K562 (cell line): Measurements from ENCODE around the gene FASTK. TPM values are rescaled to one million over a fixed set of nuclear protein-coding genes. Genes with fewer than 3 reads are reported as not detected.

Source experiments
- CHD4 ChIP-seq: fragments of 200-600 bp; sonication (generic); IDR thresholded peaks from 3 replicates; pipeline ENCODE4 v1.6.1; 2012; ENCODE audit warnings: low read depth, mild to moderate bottlenecking, mixed read lengths, low read length, inconsistent platforms; ENCODE audit not compliant: insufficient read depth, insufficient replicate concordance, poor library complexity, severe bottlenecking
- E2F3 ChIP-seq: fragments of 250-450 bp; sonication (Bioruptor Pico); IDR thresholded peaks from 2 replicates; pipeline ENCODE4 v1.4.0; 2020; ENCODE audit warnings: mild to moderate bottlenecking
- EP400 ChIP-seq: fragments of 450-650 bp; IDR thresholded peaks from 2 replicates; pipeline ENCODE4 v1.6.1; 2017; ENCODE audit warnings: antibody characterized with exemption, mild to moderate bottlenecking, moderate library complexity
- MEF2A ChIP-seq: IDR thresholded peaks from 2 replicates; pipeline ENCODE4 v1.6.1; 2011; ENCODE audit warnings: low read depth, mild to moderate bottlenecking, low read length, moderate library complexity; ENCODE audit not compliant: control insufficient read depth
- MTA3 ChIP-seq: fragments of 450-650 bp; formaldehyde crosslinking; IDR thresholded peaks from 2 replicates; pipeline ENCODE4 v1.6.1; 2017; ENCODE audit warnings: mild to moderate bottlenecking, borderline replicate concordance
- NR1H2 ChIP-seq: sonication (generic); formaldehyde crosslinking; IDR thresholded peaks from 2 replicates; pipeline ENCODE4 v1.4.0; 2020; ENCODE audit warnings: mild to moderate bottlenecking, missing genetic modification reagents
- PHTF2 ChIP-seq: fragments of 250-450 bp; sonication (Bioruptor Pico); IDR thresholded peaks from 2 replicates; pipeline ENCODE4 v1.5.0; 2021; ENCODE audit warnings: mild to moderate bottlenecking
- PML ChIP-seq: IDR thresholded peaks from 2 replicates; pipeline ENCODE4 v1.6.1; 2012; ENCODE audit warnings: low read length, inconsistent platforms
- RB1 ChIP-seq: fragments of 450-650 bp; IDR thresholded peaks from 2 replicates; pipeline ENCODE4 v1.6.1; 2017; ENCODE audit warnings: low read depth, mild to moderate bottlenecking
- SIRT6 ChIP-seq: IDR thresholded peaks from one replicate; pipeline ENCODE4 v1.6.1; 2012; ENCODE audit warnings: low read depth, mild to moderate bottlenecking, control low read depth, inconsistent platforms, low read length, moderate library complexity
- SMAD2 ChIP-seq: fragments of 150-350 bp; IDR thresholded peaks from 2 replicates; pipeline ENCODE4 v1.6.1; 2014; ENCODE audit warnings: low read depth, mild to moderate bottlenecking, low read length
- TEAD1 ChIP-seq, 2 experiments: fragments of 450-650 bp in 1 of 2; sonication (generic) in 1 of 2; formaldehyde crosslinking; IDR thresholded peaks; 2 replicates each; pipeline versions ENCODE4 v1.4.0 to v1.8.0; 2020 to 2022; ENCODE audit warnings: mild to moderate bottlenecking in 2 of 2, missing genetic modification reagents in 1 of 2
- YBX1 ChIP-seq: fragments of 450-650 bp; IDR thresholded peaks from 2 replicates; pipeline ENCODE4 v1.7.1; 2016; ENCODE audit warnings: mild to moderate bottlenecking
- ZBTB1 ChIP-seq: sonication (generic); formaldehyde crosslinking; IDR thresholded peaks from 2 replicates; pipeline ENCODE4 v1.8.1; 2023; ENCODE audit warnings: missing genetic modification reagents, low read depth, mild to moderate bottlenecking, borderline replicate concordance
- ZNF253 ChIP-seq: fragments of 250-450 bp; sonication (Bioruptor Pico); conservative IDR thresholded peaks from 2 replicates; pipeline ENCODE4 v1.6.1; 2021; ENCODE audit warnings: mild to moderate bottlenecking
- ZNF41 ChIP-seq: fragments of 250-450 bp; sonication (Bioruptor Pico); conservative IDR thresholded peaks from 2 replicates; pipeline ENCODE4 v1.4.0; 2020; ENCODE audit warnings: mild to moderate bottlenecking
- ZNF79 ChIP-seq: fragments of 250-450 bp; sonication (Bioruptor Pico); IDR thresholded peaks from 2 replicates; pipeline ENCODE4 v1.4.0; 2020; ENCODE audit warnings: low read depth, mild to moderate bottlenecking, moderate library complexity
- polyA plus RNA-seq, 8 experiments: library from polyadenylated mRNA; depleted of rRNA in 4 of 8; stranded (reverse) in 5 of 8; unstranded in 3 of 8; fragments of >200 nt; fragmentation: Nextera tagmentation in 2 of 8; fragmentation: Illumina TruSeq in 1 of 8; extraction: Ambion mirVana in 2 of 8; extraction: Trizol in 1 of 8; gene quantifications; 2 replicates each; pipeline versions ENCODE4 v1.2.1 to v1.2.3, GENCODE V29; 2011 to 2014; ENCODE audit warnings: inconsistent platforms in 1 of 8, missing spikeins in 1 of 8
- total RNA-seq, 7 experiments: library from RNA; depleted of rRNA in 6 of 7; stranded (reverse); fragments of >200 nt in 6 of 7; fragmentation: Illumina TruSeq in 2 of 7; extraction: Trizol in 2 of 7; gene quantifications; 2 replicates each; pipeline versions ENCODE4 v1.2.1 to v1.2.3, GENCODE V29; 2011 to 2021; ENCODE audit warnings: low replicate concordance in 1 of 7
- TF ChIP-seq, protein P1 (sequence below): fragments of 250-450 bp; sonication (Bioruptor Pico); IDR thresholded peaks from 2 replicates; pipeline ENCODE4 v1.5.1; 2021; ENCODE audit warnings: mild to moderate bottlenecking
- TF ChIP-seq, protein P2 (sequence below): fragments of 450-650 bp; formaldehyde crosslinking; IDR thresholded peaks from 2 replicates; pipeline ENCODE4 v1.4.0; 2020; ENCODE audit warnings: mild to moderate bottlenecking, moderate library complexity
- TF ChIP-seq, protein P3 (sequence below): fragments of 250-450 bp; sonication (Bioruptor Pico); IDR thresholded peaks from 2 replicates; pipeline ENCODE4 v1.5.0; 2020; ENCODE audit warnings: mild to moderate bottlenecking
- TF ChIP-seq, protein P4 (sequence below), 2 experiments: fragments of 450-650 bp; conservative IDR thresholded peaks; 2 replicates each; pipeline ENCODE4 v1.6.1; 2017; ENCODE audit warnings: mild to moderate bottlenecking in 2 of 2, moderate library complexity in 2 of 2

FASTK gene
- total and polyA plus RNA-seq, 9 of the 15 experiments (the other 6 are each of a cell fraction or from before 2014, with no cell fraction given): 0.51 to 150 (median 48.2) TPM

DNA sequence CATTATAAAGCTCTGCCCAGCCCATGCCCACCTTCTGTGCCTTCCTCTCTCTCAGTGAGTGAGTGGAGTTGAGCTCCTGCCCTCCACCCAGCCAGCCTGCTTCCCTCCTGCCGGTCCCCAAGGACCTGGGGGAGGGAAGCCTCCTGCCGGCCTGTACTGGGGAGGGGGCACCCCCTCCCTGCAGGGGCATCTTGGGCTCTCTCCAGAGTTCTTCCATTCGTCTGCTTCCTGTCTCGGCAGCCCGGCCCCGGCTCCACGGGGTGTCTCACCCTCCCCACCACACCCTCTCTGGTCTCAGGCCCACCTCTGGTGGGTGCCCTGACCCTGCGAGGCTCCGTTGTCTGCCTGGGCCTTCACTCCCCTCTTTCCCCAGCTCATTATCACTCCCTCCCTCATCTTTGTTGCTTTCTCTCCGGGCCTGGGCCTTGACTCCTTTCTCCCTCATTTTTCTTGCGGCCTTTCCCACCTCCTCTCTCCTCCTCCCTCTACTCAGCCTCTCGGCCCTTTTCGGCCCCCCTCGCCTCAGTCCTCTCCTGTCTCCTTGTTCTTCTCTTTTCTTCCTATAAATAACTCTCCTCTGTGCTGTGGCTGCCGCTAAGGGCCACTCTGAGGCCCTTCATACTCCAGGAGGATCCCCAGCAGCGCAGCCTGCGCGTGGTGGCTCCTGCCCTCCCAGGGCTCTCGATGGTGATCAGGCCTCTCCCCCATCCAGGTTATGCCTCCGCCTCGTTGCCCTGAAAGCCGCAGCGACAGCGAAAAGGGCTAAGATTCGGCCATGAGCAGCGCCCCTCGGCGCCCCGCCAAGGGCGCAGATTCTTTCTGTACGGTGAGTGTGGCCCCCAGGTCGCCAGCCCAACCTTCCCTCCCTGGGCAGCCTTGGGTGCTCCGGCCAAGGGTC, 19.1 kb downstream of the FASTK start (continued):
- TF ChIP-seq ZBTB1 (no peak), EP400 (no peak), SMAD2 (no peak), SIRT6 (no peak), TEAD1 (CRISPR knock-in tag; IDR thresholded peaks at IDR 0.05) (no peak), ZNF79 (CRISPR knock-in tag) (no peak), RB1 (no peak), E2F3 (CRISPR knock-in tag) (no peak), MTA3 (0 out of 2 replicates have a peak, but pooled peaks have one; percentile 15), CHD4 (no peak), PHTF2 (CRISPR knock-in tag) (no peak), YBX1 (no peak), NR1H2 (CRISPR knock-in tag) (no peak), ZNF41 (CRISPR knock-in tag) (no peak), PML (no peak; the same call in 1 of the 2 replicates), MEF2A (no peak), ZNF253 (CRISPR knock-in tag) (no peak)
- TF ChIP-seq, protein P1, sequence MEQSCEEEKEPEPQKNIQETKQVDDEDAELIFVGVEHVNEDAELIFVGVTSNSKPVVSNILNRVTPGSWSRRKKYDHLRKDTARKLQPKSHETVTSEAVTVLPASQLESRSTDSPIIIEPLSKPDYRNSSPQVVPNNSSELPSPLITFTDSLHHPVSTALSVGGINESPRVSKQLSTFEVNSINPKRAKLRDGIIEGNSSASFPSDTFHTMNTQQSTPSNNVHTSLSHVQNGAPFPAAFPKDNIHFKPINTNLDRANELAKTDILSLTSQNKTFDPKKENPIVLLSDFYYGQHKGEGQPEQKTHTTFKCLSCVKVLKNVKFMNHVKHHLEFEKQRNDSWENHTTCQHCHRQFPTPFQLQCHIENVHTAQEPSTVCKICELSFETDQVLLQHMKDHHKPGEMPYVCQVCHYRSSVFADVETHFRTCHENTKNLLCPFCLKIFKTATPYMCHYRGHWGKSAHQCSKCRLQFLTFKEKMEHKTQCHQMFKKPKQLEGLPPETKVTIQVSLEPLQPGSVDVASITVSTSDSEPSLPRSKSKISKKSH: no peak
- TF ChIP-seq, protein P2, sequence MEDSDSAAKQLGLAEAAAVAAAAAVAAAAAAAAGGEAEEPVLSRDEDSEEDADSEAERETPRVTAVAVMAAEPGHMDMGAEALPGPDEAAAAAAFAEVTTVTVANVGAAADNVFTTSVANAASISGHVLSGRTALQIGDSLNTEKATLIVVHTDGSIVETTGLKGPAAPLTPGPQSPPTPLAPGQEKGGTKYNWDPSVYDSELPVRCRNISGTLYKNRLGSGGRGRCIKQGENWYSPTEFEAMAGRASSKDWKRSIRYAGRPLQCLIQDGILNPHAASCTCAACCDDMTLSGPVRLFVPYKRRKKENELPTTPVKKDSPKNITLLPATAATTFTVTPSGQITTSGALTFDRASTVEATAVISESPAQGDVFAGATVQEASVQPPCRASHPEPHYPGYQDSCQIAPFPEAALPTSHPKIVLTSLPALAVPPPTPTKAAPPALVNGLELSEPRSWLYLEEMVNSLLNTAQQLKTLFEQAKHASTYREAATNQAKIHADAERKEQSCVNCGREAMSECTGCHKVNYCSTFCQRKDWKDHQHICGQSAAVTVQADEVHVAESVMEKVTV: no peak
- TF ChIP-seq, protein P3, sequence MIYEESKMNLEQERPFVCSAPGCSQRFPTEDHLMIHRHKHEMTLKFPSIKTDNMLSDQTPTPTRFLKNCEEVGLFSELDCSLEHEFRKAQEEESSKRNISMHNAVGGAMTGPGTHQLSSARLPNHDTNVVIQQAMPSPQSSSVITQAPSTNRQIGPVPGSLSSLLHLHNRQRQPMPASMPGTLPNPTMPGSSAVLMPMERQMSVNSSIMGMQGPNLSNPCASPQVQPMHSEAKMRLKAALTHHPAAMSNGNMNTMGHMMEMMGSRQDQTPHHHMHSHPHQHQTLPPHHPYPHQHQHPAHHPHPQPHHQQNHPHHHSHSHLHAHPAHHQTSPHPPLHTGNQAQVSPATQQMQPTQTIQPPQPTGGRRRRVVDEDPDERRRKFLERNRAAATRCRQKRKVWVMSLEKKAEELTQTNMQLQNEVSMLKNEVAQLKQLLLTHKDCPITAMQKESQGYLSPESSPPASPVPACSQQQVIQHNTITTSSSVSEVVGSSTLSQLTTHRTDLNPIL (CRISPR knock-in tag): no peak
- TF ChIP-seq, protein P4, sequence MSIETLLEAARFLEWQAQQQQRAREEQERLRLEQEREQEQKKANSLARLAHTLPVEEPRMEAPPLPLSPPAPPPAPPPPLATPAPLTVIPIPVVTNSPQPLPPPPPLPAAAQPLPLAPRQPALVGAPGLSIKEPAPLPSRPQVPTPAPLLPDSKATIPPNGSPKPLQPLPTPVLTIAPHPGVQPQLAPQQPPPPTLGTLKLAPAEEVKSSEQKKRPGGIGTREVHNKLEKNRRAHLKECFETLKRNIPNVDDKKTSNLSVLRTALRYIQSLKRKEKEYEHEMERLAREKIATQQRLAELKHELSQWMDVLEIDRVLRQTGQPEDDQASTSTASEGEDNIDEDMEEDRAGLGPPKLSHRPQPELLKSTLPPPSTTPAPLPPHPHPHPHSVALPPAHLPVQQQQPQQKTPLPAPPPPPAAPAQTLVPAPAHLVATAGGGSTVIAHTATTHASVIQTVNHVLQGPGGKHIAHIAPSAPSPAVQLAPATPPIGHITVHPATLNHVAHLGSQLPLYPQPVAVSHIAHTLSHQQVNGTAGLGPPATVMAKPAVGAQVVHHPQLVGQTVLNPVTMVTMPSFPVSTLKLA (conservative IDR thresholded peaks at IDR 0.05): no peak
